Thyroid gland (tissue), 4 donors: ENCODE results near the gene ZFYVE1. TPM values are rescaled to one million over a fixed set of nuclear protein-coding genes. Genes with fewer than 3 reads are reported as not detected.
A peak's percentile ranks its signal among the peaks of the same experiment; 100 is the strongest.
"Not testable (repeated sequence)": the region's sequence is repeated elsewhere in the genome, so short reads cannot be mapped to it uniquely, and the experiment has no call there.

Source experiments
- DNase-seq, 2 donors: peaks; one replicate each; pipeline ENCODE4 v3.0.0-alpha.2; 2019
- H3K27ac ChIP-seq, 3 donors: fragments of 200-600 bp; sonication (generic); 1 replicate in 2 of 3; 2 replicates in 1 of 3; pipeline ENCODE4 v1.5.1; 2016 to 2019; ENCODE audit warnings: mild to moderate bottlenecking in 1 of 3, moderate library complexity in 1 of 3
- H3K27me3 ChIP-seq: fragments of 200-600 bp; sonication (generic); one replicate; pipeline ENCODE4 v1.5.1; 2019
- H3K36me3 ChIP-seq, 2 donors: fragments of 200-600 bp; sonication (generic); one replicate each; pipeline ENCODE4 v1.5.1; 2016 to 2019
- H3K4me1 ChIP-seq, 2 donors: fragments of 200-600 bp; sonication (generic); one replicate each; pipeline ENCODE4 v1.5.1; 2017 to 2019
- H3K4me3 ChIP-seq, 3 donors: fragments of 200-600 bp; sonication (generic); replicated peaks in 1 of 3; 1 replicate in 2 of 3; 2 replicates in 1 of 3; pipeline ENCODE4 v1.5.1; 2016; ENCODE audit warnings: mild to moderate bottlenecking in 1 of 3
- H3K9me3 ChIP-seq: fragments of 200-600 bp; sonication (generic); one replicate; pipeline ENCODE4 v1.5.1; 2017
- CTCF ChIP-seq, 6 experiments: fragments of 200-600 bp in 3 of 6; fragments of 450-650 bp in 3 of 6; sonication (generic) in 3 of 6; IDR thresholded peaks; one replicate each; pipeline ENCODE4 v1.5.1; 2016 to 2019; ENCODE audit warnings: antibody characterized with exemption in 6 of 6, mild to moderate bottlenecking in 2 of 6, inconsistent platforms in 1 of 6, moderate library complexity in 1 of 6
- POLR2A ChIP-seq, 2 donors: fragments of 450-650 bp; IDR thresholded peaks; one replicate each; pipeline ENCODE4 v1.6.1; 2017; ENCODE audit warnings: antibody characterized with exemption in 2 of 2, mild to moderate bottlenecking in 2 of 2, moderate library complexity in 1 of 2
- WGBS, 2 donors: methylation state at CpG; one replicate each; pipeline ENCODE4 v1.1.5; 2017; 5-methylcytosine and 5-hydroxymethylcytosine counted together
- intact Hi-C: fragments of 100-400 bp; cut with DNase I; formaldehyde crosslinking; loops from one replicate; pipeline ENCODE4 v1.15.1; 2023
- total RNA-seq, 4 donors: library from RNA; depleted of rRNA; stranded (reverse); fragments of >200 nt; gene quantifications; one replicate each; pipeline ENCODE4 v1.2.3, GENCODE V29; 2016

The ZFYVE1 gene
- total RNA-seq, 4 donors from 2014 or later = 21.9 to 29.2 (median 27.1) TPM

GRCh38 chr14:73027984-73028383 lies 1.1 kb upstream of the ZFYVE1 start:
- TF ChIP-seq POLR2A (IDR thresholded peaks at IDR 0.05) (no peak), CTCF (IDR thresholded peaks at IDR 0.05) (no peak)
- H3K4me3 ChIP-seq = no peak overlapping the region
- intact Hi-C loops = no loop called here
- H3K4me1 ChIP-seq = peaks cover 0 to 18% of the 10 kb centered on the region in 2 donors
- no peak overlapping the region for H3K27ac ChIP-seq
- H3K36me3 ChIP-seq = peaks cover 7 to 8% of the 10 kb centered on the region in 2 donors
- no peaks in the 10 kb centered on the region for H3K27me3 ChIP-seq
- DNase-seq = no peak
- no peaks in the 10 kb centered on the region for H3K9me3 ChIP-seq

- peaks cover 3 to 21% of the 10 kb centered on the region in 2 donors for H3K4me1 ChIP-seq
- intact Hi-C loops = no loop called here
- H3K27ac ChIP-seq = peak overlapping the region in 1 of 3 donors; percentile 1
- H3K9me3 ChIP-seq = no peaks in the 10 kb centered on the region
- H3K27me3 ChIP-seq = no peaks in the 10 kb centered on the region
- DNase-seq = no peak
- 40 to 48% methylated on average over 3 of the region's 3 CpGs for WGBS, 2 donors
- peaks cover 7 to 8% of the 10 kb centered on the region in 2 donors for H3K36me3 ChIP-seq
- TF ChIP-seq CTCF (IDR thresholded peaks at IDR 0.05) = no peak
- H3K4me3 ChIP-seq = peak overlapping the region in 2 of 3 donors; percentile 9 to 86
Observed at GRCh38 chr14:73027546-73027945, 640 bp upstream of the ZFYVE1 start.

- no peak for DNase-seq
- Histone ChIP-seq H3K27ac (peak overlapping the region; percentile 83 to 93 (median 87)), H3K4me3 (peak overlapping the region; percentile 73 to 87 (median 86)), H3K9me3 (no peaks in the 10 kb centered on the region), H3K4me1 (peaks cover 9 to 22% of the 10 kb centered on the region in 2 donors), H3K36me3 (peaks cover 7 to 8% of the 10 kb centered on the region in 2 donors), H3K27me3 (no peaks in the 10 kb centered on the region)
- WGBS, 2 donors = 4 to 5% methylated on average over 17 of the region's 21 CpGs
- intact Hi-C loops = no loop called here
- no peak for TF ChIP-seq POLR2A (IDR thresholded peaks at IDR 0.05)
Observed at GRCh38 chr14:73026243-73026844, 562 bp downstream of the ZFYVE1 start.

GRCh38 chr14:73025544-73025943 lies 1.4 kb downstream of the ZFYVE1 start:
- TF ChIP-seq POLR2A (IDR thresholded peaks at IDR 0.05) (no peak), CTCF (IDR thresholded peaks at IDR 0.05) (no peak)
- no peak for DNase-seq
- intact Hi-C loops = no loop called here
- Histone ChIP-seq H3K9me3 (no peaks in the 10 kb centered on the region), H3K27ac (no peak overlapping the region), H3K27me3 (no peaks in the 10 kb centered on the region), H3K4me3 (peak overlapping the region in 1 of 3 donors; percentile 86), H3K36me3 (peaks cover 7 to 8% of the 10 kb centered on the region in 2 donors), H3K4me1 (peaks cover 9 to 22% of the 10 kb centered on the region in 2 donors)
- 82 to 87% methylated on average over 3 of the region's 3 CpGs for WGBS, 2 donors

- TF ChIP-seq CTCF (IDR thresholded peaks at IDR 0.05) (no peak), POLR2A (IDR thresholded peaks at IDR 0.05) (no peak)
- H3K27me3 ChIP-seq = no peaks in the 10 kb centered on the region
- no peak for DNase-seq
- peaks cover 9 to 22% of the 10 kb centered on the region in 2 donors for H3K4me1 ChIP-seq
- no peak overlapping the region for H3K27ac ChIP-seq
- no peak overlapping the region for H3K4me3 ChIP-seq
- no peaks in the 10 kb centered on the region for H3K9me3 ChIP-seq
- intact Hi-C loops = no loop called here
- H3K36me3 ChIP-seq = peaks cover 8 to 11% of the 10 kb centered on the region in 2 donors
- 97% methylated on average over 4 of the region's 4 CpGs for WGBS, 2 donors
Observed at GRCh38 chr14:73022051-73022450, 4.9 kb downstream of the ZFYVE1 start.

GRCh38 chr14:73016011-73016410 lies 10.9 kb downstream of the ZFYVE1 start:
- H3K36me3 ChIP-seq, H3K4me1 ChIP-seq: not testable (repeated sequence)

GRCh38 chr14:73015552-73015951 lies 11.4 kb downstream of the ZFYVE1 start:
- DNase-seq, H3K36me3 ChIP-seq, H3K27me3 ChIP-seq, H3K27ac ChIP-seq, H3K9me3 ChIP-seq, H3K4me1 ChIP-seq, intact Hi-C loops, H3K4me3 ChIP-seq: not testable (repeated sequence)
- 96 to 97% methylated on average over 14 of the region's 14 CpGs for WGBS, 2 donors

More at GRCh38 chr14:73016011-73016410, 10.9 kb downstream of the ZFYVE1 start:
- intact Hi-C loops, H3K9me3 ChIP-seq, H3K27ac ChIP-seq, H3K27me3 ChIP-seq, DNase-seq, H3K4me3 ChIP-seq: not testable (repeated sequence)
- WGBS, 2 donors = 92 to 98% methylated on average over 10 of the region's 10 CpGs
